NK-92 treated with Interleukin-12 subunit alpha and Interleukin-12 subunit beta, amount 100 ng/mL, for 24 hours (cell line): Measurements from ENCODE around the gene SMCR8.
"Not testable (repeated sequence)": the region's sequence is repeated elsewhere in the genome, so short reads cannot be mapped to it uniquely, and the experiment has no call there.

Experiments
- DNase-seq: peaks from one replicate; lab custom pipeline; 2025; lab: John Stamatoyannopoulos, UW

The SMCR8 gene, protein sequence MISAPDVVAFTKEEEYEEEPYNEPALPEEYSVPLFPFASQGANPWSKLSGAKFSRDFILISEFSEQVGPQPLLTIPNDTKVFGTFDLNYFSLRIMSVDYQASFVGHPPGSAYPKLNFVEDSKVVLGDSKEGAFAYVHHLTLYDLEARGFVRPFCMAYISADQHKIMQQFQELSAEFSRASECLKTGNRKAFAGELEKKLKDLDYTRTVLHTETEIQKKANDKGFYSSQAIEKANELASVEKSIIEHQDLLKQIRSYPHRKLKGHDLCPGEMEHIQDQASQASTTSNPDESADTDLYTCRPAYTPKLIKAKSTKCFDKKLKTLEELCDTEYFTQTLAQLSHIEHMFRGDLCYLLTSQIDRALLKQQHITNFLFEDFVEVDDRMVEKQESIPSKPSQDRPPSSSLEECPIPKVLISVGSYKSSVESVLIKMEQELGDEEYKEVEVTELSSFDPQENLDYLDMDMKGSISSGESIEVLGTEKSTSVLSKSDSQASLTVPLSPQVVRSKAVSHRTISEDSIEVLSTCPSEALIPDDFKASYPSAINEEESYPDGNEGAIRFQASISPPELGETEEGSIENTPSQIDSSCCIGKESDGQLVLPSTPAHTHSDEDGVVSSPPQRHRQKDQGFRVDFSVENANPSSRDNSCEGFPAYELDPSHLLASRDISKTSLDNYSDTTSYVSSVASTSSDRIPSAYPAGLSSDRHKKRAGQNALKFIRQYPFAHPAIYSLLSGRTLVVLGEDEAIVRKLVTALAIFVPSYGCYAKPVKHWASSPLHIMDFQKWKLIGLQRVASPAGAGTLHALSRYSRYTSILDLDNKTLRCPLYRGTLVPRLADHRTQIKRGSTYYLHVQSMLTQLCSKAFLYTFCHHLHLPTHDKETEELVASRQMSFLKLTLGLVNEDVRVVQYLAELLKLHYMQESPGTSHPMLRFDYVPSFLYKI

DNA sequence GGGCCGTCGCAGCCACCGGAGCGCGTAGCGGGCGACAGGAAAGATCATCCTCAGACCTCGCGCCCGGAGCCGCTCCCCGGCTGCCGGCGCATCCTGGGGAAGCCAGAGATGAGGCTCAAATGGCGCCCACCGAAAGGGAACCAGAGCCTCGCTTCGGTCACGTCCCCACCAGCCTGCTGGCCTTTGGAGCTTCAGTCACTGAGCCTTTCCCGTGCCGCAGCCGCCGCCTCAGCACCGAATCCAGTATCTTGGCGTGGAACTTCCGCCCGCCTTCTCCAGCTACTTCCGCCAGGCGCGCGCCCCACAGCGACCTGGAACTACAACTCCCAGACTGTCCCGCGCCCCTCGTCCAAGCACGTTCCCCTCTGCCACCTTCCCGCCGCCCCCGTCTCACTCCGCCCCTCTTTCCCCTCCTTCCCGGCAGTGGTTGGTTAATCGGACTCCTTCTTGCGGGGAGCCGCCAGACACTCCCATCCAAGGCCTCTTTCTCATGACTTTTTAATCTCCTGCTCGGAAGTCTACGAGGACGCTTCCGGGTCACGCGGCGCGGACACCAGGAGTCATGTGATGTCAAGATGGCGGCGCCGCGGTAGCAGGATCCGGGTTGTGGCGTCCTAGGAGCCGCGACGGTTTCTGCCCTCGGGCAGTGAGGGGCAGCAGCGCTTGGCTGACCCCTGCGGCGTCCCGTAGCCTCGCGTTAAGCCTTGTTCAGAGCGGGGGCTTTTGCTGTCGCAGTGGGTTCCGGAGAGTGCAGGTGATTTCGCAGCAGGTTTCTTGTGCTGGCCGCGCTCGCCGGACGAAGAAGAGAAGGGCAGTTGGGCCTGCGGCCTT is at the start of gene SMCR8, which contains the start of gene TOP3A:
SMCR8 (plus strand) TSS at position 563 of the 831 bp plus-strand sequence. CDS start 497 bp downstream, outside the sequence.
TOP3A (minus strand) TSS at position 264 of the 831 bp plus-strand sequence; CDS start at position 48, 216 bp downstream.
- DNase-seq, result peak; percentile 88

DNA sequence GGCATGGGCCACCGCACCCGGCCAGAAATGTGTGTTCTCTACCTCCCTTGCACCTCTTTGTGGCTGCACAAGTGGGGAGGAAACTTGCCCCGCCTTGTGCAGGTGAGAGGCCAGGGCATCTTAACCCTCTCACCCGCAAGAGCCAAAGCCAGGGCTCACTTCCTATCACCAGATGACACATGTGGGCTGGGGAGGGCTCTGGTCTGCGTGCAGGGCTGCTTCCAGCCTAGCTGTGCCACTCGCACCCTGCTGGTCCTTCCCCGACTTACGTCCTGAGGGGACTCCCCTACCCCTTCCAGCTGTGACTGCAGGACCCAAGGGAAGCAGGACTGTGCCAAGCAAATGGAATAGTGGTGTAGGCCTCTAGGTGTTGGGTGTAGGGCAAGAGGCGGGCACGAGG is 47.7 kb upstream of the SMCR8 start:
- DNase-seq, result no peak

DNA sequence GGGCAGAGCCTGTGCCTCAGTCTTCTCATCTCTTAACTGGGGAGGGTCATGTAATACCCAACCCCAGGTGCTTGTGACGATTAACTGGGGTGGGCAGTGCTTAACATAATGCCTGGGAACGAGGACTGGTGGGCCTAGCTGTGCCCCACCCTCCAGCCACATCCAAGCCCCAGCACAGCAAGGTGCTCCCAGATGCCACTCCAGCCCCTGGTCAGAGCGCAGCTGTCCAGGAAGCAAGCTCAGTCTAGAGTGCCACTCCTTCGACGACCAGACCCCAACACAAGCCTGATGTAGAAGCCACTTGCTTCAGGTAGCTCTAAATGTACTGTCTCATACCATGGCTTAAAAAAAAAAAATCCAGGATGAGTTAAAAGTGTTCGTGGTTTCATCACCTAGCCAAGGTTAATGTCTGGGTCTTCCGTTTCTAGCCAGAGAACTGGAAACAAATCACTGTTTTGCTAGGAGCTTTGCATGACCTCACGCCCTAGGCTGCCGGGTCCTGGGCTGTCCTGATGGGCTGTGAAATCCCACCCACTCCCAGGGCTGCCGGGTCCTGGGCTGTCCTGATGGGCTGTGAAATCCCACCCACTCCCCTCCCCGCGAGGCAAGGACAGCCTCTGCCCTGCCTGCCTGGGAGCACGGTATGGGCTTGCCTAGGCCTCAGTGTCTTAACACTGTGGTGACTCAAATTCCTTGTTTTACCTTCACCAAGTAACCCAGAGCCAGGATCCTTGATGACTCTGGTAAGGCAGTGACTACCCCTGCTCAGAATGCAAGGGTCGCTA is 47.0 kb upstream of the SMCR8 start:
- DNase-seq, result no peak

DNA sequence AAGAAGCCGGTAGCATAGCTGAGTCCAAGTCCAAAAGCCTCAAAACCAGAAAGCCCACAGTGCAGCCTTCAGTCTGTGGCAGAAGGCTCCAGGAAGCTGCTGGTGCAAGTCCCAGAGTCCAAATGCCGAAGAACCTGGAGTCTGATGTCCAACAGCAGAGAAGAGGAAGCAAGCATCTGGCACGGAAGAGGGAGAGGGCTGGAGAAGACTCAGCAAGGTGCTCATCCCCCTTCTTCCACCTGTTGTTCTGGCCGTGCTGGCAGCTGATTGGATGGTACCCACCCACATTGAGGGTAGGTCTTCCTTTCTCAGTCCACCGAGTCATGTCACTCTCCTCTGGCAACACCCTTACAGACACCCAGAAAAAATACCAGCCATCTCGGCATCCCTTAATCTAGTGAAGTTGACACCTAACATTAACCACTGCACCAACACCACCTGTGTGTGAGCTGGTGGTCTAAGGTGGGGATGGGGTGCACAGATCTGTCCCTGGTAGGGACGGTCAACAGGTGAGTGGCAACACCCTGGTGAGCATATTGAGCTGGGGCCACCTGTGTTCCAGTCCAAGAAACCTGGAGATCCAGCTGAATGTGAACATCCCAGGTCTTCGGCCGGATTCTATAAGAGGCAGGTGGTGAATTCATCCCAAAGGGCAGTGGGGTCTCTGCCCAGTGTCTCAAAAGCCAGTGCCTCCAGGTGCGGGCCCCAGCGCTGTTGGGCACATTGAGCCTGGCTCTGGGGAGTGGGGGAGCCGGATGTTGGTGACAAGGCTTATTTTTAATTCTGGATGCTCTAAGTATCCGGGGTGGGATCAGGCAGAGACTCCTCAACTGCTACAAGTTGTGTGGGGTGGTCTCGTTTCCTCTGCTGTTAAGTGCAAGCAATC is 44.8 kb upstream of the SMCR8 start:
- no peak for DNase-seq

DNA sequence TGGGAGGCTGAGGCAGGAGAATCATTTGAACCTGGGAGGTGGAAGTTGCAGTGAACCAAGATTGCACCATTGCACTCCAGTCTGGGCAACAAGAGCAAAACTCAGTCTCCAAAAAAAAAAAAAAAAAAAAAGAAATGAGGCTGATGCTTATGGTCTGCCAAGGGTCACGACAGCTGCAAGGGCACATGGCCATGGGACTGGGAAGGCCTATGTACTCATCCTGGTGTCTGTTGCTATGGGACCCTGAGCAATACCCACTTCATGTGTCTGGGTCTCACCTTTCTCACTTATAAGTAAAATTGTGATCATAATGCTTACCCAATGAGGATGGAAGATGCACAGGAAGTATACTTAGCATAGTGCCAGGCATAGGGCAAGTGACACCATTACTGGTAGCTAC is 38.0 kb upstream of the SMCR8 start:
- no peak for DNase-seq

DNA sequence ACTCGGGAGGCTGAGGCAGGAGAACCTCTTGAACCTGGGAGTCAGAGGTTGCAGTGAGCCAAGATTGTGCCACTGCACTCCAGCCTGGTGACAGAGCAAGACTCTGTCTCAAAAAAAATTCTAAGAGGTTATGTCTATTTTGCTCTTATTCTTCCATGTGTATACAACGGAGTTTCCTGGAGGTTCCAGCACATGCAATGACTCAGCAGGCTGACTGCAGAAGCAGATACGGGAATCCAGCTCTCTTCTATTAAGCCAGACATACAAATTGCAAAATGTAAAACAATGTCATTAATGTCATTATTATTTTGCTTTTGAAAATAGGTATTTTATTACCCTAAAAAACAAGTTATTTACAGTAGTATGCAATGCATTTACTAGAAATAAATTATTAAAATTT is 36.2 kb upstream of the SMCR8 start:
- no peak for DNase-seq

DNA sequence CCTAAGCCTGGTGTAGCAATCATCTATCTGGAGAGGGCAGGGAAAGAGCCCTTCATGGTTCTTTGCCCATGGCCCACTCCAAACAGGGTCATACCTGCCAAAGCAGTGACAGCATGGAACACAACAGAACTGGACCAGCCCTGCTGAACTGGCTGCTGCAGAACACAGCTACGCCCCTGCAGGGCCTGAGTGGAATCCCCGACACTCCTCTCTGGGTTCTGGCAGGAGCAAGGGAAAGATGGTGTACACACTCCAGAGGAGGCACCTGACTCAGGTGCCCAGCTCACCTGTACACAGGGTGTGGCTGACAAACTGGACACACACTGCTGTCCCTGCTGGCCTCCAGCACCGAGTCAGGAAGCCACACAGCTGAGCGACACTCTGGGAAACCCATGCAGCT is 34.8 kb upstream of the SMCR8 start:
- DNase-seq, result no peak

DNA sequence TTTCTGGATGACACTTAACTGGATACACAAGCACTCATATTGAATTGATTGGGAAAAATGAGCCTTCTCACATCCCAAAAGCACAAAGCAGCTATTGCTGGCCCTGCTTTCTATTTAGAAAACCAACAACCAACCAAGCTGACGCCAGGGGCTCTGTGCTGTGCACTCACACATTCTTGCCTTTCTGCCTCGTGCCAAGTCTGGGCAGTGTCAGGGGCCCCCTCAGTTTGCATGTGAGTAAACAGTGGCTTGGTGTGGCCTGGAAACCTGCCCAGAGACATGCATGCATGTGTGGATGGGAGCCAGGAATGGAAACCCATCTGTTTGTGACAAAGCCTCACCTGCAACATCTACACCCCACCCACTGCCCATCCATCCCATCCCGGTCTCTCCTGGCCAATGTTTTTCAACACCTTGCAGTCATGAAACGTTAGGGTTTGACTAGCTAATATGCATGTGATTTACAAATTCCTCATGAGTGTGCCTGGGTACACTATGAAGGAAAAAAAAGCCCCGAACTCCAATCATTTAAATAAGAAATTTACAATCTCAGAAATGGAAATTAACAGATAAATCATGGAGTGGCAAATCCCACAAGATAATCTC is 34.2 kb upstream of the SMCR8 start:
- DNase-seq, result no peak

DNA sequence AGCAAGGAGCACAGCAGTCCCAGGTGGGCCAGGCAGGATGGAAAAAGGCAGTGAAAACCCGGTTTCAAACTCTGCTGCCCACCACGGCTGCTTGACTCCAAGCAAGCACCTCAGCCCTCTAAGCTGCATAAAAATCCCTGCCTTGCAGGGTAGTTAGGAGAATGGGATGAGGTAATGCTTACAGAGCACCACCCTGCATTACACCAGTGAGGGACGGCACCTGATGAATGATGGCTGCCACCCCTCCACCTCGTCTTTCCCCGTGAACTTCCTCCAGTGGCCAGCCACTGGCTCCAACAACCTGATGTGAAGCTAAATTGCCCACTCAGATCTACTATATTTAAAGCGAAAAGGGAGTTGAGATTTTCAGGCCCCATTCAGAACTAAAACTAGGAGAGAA is 33.3 kb upstream of the SMCR8 start:
- no peak for DNase-seq

DNA sequence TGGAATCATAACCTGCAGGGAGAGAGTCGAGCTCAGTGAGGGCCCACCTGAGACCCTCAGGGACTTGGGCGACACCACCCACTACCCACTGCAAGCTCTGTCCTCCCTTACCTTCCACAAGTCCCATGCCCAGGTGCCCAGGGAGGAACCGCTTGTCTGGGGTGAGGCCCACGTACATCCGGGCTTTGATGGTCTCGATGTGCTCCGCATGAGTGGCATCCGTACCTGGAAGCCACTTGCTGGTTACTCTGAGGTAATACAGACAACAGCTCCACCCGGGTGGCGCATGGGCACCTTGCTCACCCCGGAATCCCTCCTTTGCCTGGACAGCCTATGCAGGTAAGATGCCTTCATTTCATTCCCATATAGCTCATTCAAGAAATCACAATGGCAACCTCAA is 29.8 kb upstream of the SMCR8 start:
- no peak for DNase-seq

DNA sequence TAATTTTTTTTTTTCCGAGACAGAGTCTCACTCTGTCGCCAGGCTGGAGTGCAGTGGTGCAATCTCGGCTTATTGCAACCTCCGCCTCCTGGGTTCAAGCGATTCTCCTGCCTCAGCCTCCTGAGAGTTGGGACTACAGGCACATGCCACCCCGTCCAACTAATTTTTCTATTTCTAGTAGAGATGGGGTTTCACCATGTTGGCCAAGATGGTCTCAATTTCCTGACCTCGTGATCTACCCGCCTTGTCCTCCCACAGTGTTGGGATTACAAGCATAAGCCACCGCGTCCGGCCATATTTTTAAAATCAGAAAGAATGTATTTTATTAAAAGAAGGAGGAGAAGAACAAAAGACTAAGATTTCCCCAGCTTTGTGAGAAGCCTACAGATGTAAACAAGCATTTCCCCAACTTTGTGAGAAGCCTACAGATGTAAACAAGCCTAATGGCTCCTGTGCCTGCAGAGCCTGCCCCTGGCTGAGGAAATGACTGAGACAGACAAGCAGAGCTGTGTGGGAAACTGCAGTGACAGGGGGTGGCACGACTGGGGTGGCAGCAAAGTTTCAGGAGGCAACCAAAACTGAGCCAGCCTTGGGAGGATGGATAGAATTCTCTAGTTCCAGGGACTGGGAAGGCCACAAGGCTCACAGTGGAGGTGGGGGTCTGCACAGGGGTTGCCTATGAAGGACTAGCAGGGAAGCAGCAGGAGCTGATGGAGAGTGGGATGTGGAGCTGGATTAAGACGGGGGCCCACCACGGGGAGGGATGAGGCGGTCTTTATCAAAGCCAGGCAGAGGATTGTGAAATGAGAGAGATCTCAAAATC is 23.2 kb upstream of the SMCR8 start:
- DNase-seq, result no peak

DNA sequence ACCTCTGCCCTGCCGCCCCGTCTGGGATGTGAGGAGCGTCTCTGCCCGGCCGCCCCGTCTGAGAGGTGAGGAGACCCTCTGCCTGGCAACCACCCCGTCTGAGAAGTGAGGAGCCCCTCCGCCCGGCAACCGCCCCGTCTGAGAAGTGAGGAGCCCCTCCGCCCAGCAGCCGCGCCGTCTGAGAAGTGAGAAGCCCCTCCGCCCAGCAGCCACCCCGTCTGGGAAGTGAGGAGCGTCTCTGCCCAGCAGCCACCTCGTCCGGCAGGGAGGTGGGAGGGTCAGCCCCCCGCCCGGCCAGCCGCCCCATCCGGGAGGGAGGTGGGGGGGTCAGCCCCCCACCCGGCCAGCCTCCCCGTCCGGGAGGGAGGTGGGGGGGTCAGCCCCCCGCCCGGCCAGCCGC is 17.0 kb upstream of the SMCR8 start:
- not testable (repeated sequence) for DNase-seq

DNA sequence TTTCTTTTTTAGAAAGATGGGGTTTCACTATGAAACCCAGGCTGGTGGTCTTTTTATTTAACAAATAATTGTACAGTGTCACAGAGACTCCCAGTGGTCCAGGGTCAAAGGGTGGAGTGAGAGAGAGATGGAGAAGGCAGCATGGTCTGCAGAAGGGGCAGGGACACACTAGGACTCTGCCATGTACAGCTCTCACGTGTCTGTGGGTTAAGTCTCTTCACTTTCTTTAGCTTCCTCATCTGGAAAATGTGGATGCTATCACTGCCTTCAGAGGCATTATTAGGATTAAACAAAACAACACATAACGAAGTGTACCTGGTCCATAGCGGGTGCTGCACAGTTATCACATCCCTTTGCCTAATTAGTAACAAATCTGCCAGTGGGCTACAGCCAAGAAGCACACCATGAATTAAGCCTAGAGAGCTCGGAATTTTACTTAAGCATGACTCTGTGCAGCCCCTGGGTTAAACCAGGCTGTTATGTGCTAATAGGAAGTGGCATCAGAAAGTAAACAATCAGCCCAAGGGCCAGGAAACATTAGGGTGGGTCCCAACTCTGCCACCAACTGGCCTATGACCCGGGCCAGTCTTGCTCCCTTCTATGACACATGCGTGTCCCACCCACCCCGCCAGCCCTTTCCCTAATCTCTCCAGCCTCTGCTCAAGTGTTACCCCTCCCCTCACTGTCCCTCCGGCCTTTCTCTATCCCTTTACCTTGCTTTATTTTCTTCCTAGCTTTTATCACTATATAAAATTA is 14.2 kb upstream of the SMCR8 start:
- no peak for DNase-seq

DNA sequence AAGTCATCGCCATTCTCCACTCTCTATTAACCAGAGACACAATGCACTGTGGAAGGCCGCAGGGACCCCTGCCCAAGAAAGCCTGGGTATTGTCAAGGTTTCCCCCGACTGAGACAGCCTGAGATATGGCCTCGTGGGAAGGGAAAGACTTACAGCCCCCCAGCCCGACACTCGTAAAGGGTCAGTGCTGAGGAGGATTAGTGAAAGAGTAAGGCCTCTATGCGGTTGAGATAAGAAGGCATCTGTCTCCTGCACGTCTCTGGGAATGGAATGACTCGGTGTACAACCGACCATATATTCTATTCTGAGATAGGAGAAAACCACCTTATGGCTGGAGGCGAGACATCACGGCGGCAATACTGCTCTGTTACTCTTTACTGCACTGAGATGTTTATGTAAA is 11.9 kb upstream of the SMCR8 start:
- DNase-seq, result not testable (repeated sequence)

DNA sequence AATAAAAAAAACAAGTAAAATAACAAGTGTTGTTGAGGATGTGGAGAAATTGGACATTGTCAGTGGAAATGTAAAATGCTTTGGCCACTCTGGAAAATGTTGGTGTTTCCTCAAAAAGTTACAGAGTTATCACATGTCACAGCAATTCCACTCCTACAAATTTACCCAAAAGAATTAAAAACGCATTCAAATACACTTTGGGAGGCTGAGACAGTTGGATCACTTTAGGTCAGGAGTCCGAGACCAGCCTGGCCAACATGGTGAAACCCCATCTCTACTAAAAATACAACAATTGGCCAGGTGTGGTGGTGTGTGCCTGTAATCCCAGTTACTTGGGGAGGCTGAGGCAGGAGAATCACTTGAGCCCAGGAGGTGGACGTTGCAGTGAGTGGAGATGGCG is 5.9 kb upstream of the SMCR8 start:
- no peak for DNase-seq

DNA sequence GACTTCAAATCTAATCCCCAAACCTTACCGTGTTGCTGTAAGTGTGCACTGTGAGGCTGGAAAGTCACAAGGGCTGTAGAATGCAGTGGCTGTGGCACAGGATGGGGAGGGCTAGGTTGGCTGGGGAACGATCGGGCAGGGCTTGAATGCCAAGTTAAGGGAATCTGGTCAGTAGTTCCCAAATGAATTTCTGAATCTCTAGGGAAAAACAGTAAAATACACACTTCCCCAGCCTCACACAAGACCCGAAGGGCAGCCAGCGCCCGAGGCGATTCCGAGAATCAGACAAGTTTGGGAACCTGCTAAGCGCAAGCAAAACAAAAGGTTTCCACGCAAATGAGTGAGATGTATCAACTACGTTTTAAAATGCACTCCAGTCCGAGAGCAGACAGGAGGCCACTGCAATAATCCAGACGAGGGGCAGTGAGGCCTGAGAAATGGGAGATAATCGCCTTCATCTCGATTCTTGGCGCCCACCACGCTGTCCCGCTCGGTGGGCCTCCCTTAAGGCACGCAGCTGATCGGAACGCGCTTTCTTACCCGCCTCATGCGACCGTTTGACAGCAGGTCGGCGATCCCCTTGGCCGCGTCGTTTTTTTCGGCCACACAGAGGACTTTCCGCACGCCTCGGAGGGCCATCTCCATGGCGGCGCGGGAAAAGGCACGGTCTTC is 898 bp upstream of the SMCR8 start:
- no peak for DNase-seq

DNA sequence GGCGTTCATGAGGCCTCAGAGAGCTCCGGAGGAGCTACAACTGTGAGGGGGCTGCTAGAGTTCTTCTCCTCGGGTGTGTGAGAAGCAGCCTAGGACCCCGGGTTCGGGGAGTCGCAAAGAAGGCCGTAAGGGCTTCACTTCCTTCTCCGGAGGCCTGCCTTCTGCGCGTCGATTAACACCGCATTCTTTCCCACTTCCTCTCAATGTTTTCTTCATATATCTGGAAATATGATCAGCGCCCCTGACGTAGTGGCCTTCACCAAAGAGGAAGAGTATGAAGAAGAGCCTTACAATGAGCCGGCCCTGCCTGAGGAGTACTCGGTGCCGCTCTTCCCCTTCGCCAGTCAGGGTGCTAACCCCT is 449 bp downstream of the SMCR8 start:
- DNase-seq, result no peak

DNA sequence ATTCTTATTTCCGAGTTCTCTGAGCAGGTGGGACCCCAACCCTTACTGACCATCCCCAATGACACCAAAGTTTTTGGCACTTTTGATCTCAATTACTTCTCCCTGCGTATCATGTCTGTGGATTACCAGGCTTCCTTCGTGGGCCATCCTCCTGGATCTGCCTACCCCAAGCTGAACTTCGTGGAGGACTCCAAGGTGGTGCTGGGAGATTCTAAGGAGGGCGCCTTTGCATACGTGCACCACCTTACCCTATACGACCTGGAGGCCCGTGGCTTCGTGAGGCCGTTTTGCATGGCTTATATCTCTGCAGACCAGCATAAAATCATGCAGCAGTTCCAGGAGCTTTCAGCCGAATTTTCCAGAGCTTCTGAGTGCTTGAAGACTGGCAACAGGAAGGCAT is 868 bp downstream of the SMCR8 start:
- DNase-seq, result no peak
